NCI-H146 treated with DMSO at 0.1 percent for 48 hours (cell line): ENCODE data around the gene FAM53B.

Source experiments
- DNase-seq: peaks from one replicate; lab custom pipeline; 2025; ENCODE audit not compliant: unreplicated experiment; lab: John Stamatoyannopoulos, UW

The FAM53B gene

DNA sequence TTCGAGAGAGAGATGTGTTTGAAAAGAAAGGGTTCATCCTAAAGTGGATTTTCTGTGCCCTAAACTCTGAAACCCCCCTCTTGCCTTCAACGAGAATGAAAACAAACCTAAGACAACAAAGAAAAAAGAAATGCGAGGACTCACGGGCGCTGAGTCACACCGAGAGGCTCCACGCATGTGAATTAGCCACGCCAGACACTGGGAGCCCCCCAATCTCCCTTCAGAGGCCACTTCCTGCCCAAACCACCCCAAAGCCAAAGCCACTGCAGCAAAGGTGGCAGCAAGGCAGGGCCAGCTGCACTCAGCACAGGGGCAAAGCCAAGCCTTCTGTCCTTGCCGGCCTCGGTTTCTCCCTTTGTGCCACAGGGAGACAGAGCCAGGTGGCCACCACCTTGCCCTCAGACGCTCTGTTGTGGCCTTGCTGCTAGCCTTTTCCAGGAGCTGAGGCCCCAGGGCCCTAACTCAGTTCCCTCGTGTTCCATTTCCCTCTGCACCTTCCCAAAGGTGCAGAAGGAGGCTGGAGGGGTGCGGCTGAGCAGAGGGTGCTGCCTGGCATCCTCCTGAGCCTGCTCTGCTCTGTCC lies 93.3 kb downstream of the FAM53B start:
- no peak for DNase-seq

DNA sequence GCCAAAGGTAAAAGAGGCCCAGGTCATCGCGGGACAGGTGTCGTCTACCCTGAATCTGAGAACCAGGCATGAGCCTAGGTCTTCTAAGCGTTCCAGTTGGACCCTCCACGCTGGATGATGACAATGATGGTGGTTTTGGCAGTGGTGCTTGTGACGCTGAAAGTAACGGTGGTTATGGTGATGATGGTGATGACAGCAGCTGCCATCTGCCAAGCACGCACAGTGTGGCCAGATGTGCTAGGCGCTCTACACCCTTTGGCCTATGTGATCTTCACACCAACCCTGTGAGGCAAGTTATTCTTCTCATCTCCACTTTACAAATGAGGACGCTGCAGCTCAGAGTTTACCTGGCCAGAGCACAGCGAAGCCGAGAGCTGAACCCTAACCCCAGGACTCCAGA lies 93.9 kb downstream of the FAM53B start:
- no peak for DNase-seq

DNA sequence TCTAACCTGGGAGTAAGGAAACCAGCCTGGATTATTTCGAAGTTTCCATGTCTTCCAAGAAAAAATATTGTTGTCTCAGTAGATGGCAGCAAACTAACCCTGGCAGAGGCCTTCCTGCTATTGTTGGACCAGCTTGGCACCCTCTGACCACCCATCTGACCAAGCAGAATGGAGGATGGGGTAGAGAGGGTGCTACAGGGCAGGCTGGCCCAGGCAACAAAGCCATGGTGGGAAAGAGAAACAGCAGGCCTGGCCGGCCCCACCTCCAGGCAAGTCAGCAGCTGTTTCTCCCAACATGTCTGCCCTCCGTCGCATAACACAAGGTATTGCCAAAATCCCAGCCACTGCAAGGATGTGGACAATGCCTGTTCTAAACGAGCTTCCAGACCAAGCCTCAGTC lies 95.0 kb downstream of the FAM53B start:
- DNase-seq, result no peak

DNA sequence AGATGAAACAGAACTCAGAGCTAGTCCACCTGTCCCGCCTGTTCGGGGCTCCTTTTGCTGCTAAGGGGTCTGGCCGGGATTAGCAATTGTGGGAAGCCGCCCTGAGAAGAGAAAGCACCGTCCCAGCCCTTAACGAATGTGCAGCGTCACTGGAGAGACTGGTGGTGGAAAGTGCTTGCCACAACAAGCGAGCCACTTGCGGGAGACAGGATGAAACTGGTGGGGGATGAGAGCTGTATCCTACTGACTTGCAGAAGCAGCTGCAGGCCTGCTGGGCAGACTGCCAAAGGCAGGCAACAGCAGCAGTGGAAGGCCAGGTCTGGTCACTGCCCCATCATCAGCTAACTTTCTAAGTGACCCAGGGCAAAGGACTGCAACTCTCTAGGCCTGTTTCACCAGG lies 95.4 kb downstream of the FAM53B start:
- DNase-seq, result peak; percentile 32

DNA sequence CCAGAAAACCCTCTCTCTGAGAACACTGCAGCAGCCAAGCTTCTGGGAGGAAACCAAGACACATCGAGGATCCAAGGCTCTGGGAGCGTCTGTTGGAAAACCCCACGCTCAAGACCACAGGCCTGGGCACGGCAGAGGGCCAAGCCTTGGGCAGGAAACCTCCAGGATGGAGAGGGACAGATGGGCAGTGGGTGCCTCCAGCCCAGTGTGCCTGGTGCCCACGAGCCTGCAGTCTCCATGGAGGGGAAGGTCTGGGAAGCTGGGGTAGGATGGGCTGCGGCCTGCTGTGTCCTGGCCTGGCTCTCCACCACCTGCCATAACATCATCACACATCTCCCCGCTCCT lies 96.1 kb downstream of the FAM53B start:
- no peak for DNase-seq

DNA sequence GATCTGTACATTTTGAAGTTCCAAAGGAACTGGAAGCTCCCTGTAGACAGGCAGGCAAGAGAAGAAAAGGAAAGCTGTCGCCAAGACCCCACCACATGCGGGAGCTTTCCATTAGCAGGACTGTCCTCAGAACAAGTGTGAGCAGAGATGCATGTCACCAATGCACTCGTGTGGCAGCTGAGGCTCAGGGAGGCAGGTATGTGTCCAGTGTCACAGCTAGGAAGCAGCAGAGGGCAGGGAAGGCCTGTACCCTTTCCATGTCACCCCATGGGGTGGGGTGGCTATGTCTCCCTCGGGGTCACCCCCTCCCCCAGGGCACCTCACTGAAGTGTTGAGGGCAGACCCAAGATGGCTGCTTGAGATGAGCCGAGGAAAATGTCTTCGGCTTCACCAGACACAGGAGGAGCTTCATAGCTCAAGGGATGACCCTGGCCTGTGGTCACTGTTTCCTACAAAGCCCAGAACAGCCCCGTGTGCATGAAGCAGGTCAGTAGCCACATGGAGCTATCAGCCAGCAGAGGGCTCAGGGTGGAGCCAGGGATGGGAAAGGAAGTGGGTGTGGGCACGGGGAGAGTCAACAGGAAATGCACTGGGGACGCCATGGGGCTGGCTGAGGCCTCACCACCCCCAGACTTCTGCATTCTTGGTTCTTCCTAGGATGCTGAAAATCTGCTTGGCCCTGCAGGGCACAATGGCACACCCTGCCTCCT lies 96.6 kb downstream of the FAM53B start:
- no peak for DNase-seq

DNA sequence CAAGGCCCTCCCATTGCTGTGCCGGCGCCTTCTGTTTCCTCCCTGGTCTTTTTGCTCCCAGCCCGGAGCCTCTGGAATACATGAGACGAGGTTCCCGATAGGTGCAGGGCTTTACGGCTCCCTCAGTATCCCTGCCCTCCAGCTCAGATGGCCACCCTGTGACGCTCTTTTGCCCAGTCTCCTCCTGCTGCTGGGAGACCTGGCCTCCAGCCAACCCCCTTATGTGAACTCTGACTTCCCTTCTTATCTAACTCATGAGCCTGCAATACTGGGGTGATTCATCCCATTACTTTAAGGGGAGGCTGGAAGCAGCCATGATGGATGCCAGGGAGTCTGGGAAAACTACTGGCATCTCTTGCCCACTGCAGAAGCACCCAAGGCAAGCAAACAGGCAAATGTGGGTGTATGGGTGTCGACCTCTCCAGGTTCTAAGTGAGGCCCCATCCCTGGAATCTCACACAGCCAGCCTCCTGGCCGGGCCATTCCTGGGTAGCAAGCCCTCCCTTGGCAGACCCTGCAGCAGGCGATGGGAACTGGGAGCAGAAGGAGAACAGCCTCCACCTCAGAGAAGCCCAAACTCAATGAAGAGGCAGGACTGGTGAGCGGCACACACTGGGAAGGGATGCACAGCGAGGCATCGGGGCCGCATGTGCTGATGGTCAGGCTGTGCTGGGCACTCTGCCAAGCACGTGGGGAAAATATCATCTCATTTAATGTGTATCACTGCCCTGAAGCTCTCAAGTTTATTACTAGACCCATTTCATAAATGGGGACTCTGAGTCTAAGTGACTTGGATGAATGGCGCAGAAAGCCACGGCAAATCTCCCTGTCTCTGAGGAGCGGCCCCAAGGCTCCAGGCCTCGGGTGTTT lies 97.5 kb downstream of the FAM53B start:
- no peak for DNase-seq

DNA sequence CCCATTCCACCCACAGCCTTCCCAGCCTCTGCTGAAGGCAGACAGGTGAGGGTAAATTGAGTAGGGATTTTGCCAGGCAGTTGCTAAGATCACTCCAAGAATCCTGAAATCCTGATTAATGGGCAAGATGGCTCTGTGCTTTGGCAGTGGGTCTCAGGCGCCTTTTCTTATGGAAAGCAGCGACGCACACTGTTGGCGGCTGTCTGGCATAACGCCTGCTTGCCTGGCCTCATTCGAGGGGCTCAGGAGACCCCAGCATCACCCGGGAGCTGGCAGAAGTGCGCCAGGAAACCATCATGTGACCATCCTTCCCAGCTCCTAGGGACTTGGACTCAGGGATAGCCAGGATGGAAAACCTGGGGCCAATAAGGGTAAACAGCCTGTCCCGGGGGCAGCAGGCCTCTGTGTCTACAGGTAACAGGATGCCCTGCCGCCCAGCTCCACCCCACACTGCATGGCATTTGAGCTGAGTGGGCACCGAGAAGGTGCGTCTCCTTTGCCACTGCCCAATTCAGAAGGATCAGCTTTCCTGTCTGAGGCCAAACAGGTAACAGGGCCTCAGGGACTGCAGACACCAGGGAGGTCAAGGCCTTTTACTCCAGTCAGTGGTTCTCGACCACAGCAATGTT lies 98.6 kb downstream of the FAM53B start:
- no peak for DNase-seq

DNA sequence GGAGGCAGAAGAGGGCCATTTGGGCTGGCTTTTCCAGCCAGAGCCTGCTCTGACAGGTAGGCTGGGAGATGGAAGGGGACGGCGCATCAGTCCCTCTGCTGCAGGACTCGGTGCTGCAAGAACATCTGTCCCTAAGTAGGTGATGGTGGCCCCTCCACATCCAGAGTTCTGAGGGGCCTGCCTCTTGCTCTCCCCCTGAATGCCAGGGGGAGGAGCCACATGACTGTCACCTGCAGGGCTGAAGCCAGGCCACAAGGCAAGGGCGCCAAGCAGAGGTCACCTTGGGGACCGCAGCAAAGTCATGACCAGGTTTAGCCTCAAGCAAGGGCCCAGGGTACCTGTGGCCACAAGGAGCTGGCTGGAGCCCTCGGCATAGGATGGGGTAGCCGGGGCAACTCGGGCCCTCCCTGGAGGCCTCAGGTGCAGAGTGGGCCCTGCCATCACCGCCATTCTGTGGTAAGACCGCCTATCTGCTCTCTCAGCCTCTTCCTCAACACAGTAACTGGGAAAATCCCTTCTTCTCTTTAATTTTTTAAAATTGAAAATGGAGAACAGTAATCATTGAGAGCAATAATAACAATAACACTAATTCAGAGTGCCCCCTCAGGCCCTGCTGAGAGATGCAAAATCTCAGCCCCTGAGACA lies 99.3 kb downstream of the FAM53B start:
- no peak for DNase-seq

DNA sequence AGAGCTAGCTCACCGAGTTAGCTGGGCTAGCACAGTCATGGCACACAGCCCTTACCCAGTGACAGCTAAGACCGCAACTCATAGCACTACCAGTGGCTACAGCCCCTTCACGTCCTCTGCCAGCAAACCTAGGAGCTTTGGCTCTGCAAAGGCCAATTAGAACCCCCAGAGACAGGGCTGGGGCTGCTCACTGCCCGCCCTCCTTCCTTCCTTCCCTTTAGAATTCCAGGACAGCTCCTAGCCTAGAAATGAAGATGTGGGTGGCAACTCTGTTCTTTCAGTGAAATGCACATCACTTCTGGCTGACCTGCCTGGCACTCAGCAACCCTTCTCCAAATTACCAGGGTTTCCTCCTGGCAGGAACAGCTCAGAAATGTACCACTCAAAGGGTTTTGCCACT lies 99.9 kb downstream of the FAM53B start:
- DNase-seq, result no peak

DNA sequence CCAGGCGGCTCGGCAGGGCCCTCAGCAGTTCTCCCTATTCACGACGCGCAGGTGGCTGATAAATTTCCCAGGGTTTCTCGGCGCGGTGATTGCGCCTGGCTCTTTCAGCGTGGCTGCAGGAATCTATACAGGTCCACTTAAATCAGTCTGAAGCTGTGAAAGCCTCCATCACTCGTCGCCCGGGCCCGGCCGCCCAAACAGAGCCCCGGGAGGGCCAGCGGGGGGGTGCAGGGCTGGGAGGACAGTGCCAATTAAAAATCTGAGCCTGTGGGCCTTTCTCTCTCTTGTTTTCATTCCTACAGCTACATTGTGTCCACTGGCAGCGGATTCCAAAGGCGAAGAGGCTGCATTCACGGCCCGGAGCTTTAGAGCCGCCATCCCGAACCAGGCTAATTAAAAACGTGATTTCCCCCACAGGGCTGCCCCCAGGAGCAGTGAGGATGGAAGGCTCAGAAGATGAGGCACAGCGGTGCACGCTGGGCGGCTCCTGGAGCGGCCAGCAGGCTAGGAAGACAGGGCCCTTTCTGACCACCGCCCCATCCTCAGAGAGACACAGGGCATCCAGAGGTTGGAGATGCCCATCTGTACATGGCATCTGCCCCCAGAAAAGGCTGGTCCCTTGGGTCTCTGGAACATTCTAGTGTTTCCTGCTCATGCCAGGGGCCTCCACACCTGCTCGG lies 100.7 kb downstream of the FAM53B start:
- peak; percentile 28 for DNase-seq

DNA sequence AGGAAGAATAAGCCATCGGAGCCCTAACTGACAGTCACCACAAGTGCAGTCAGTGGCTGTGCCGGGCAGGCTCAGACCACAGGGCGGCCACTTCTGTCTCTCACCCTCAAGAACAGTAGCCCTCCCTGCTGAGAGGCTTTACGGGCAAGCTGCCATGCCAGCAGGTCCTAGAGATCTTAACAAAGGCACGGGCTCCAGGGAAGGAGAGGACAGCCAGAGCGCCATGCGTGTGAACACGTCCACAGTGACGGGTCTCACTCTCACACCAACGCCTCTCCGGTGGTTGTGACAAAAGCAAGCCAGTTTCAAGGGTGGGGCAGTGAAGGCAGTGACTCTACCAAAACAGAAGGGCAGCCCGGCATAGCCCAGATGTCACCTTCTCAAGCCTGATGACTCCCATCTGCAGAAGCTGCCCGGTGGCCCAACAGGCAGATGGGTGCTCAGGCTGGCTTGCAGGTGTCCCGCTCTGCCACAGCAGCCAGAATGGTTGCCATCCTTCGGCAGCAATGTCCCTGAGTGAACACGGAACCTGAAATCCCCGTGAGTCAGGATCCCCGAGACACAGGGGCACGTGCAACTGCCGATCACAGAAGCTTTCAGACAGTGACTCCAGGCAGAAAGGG lies 102.0 kb downstream of the FAM53B start:
- no peak for DNase-seq

DNA sequence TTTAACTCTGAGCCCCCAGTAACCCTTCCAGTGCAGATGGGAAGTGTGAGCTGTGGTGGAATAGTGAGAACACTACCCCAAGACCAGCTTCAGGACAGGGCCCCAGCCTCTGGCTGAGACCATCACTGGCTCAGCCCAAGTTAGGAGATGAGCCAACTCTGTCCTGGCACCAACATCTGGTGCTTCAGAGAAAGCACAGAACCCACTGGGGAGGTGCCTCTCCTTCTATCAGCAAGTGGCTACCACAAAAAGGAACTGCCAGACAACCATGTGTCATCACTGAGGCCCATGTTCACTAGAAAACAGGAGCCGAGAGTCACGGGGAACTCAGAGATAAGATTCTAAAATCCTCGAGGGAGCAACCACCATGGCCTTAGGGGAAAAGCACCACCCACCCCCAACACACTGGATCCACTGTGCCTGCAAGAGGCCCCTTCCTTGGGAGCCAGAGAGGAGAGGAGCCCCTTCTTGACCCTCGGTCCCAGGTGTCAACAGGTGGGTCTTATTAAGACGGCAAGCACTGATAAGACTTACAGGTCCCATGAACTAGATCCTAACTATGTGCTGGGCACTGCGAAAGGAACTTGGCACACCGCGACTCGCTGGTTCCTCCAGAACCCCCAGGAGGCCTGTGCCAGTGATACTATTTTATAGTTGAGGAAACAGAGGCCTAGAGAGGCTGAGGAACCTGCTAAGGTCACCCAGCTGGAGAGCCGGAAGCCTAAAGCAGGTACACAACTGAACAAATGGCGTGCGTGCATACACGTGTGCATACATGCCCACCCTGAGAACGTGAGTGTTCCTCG lies 102.7 kb downstream of the FAM53B start:
- no peak for DNase-seq

DNA sequence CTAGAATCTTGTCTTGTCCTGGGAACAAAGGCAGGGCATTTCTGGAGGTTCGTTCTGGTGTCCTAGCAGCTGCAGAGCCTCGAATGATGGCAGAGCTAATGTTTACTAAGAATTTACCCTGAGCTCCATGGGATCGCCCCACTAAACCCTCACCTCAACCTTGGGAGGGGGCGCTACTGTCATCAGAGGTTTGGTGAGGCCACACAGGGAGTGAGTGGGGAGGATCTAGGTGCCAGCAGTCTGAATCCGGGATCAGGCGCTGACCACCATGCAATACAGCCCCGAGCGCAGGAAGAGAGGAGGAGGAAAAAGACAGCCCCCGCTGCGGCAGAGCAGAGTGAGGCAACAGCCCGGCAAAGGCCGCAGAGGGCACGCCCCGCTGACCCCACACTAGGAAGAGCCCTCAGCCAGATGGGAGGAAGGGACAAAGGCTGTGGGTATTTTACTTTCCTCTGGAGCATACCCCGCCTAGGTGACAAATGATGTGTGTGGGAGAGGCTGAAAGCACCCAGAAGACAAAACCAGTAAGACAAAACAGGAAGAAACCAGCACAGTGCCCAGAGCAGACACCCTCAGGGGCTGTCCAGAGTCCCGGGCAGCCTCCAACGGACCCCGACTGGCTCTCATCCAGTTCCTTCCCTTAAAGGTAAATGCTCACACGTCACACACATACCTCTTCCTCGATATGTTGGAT lies 103.5 kb downstream of the FAM53B start:
- no peak for DNase-seq

DNA sequence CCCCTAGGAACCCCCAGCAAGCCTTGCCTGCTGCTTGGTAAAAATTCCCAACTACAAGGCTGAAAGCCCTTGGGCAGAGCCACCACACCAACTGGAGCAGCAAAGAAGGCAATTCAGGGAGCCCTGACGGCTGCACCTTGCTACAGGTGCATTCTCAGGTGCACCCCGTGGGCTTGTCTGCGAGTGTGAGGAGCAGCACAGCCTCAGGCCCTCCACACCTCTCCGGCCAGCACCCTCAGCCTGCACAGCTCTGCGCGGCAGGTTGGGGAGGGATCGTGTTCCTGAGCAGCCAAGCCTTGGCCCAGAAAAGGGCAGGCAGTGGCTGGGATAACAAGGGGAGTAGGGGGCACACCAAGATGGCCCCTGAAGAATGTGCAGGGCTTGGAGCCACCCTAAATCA lies 104.1 kb downstream of the FAM53B start:
- no peak for DNase-seq

DNA sequence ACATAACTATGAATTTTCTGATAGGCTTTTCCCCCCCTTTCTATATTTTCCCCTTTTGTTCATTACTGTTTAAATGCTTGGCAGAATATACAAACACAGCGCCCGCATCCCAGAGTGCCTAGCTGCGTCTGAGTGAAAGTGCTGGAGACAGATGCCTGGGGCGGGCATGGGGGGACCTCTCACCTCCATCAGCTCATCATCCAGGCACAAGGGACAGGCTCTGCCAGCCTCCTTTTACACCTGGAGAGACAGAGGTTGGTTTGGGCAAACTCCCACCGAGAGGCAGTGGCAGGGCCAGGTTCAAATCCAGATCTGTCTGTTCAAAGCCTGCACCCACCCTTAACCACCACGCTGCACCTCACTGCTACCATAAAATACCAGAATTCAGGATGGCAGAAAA lies 104.5 kb downstream of the FAM53B start:
- DNase-seq, result no peak

DNA sequence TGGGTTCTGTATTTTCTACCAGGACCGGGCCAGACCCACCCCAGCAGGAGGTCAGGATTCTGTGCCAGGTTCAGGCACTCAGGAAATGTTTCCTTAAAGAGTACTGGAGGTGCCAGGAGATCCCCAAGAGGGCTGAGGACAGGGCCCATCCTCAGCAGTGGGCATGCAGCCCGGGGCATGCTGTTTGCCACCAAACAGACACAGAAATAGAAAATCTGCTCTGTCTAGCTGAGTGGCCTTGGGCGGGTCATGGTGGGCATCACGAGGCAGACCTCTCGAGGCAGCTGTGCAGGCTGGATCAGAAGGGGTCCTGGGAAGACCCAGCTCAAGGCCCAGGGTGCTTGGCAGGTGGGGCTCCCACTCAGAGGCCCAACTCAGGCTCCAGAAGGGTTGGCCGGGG lies 105.0 kb downstream of the FAM53B start:
- no peak for DNase-seq

DNA sequence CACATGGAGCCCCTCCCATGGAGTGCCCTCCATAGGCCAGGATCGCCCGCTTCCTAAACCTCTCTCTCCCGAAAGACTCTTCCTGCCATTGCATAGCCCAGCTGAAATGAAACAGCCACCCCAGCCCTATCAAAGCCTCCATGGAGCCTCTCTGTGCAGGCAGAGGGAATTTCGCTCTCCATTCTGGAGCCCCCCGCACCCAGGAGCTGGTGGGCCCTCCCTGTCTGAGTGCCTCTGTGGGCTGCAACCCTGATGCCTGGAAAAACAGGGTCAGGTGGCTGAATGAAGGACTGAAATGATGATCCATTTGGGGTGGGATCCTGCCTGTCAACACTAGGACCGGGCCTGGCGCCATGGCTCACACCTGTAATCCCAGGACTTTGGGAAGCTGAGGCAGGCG lies 106.4 kb downstream of the FAM53B start:
- no peak for DNase-seq
